Neuronal stem cell (in vitro differentiated cells): ENCODE data around the gene KIFAP3.

Source experiments
- DNase-seq: peaks from one replicate; pipeline ENCODE4 v3.0.0-alpha.2; 2013; ENCODE audit warnings: low spot score
- H2AFZ ChIP-seq: one replicate; pipeline ENCODE4 v1.6.1; 2013; ENCODE audit warnings: mild to moderate bottlenecking, low read length, inconsistent platforms
- H2AK5ac ChIP-seq: 2 replicates; pipeline ENCODE4 v1.6.1; 2013; ENCODE audit warnings: low read depth, mild to moderate bottlenecking, inconsistent platforms, low read length, moderate library complexity, mixed read lengths
- H2BK120ac ChIP-seq: 2 replicates; pipeline ENCODE4 v1.6.1; 2013; ENCODE audit warnings: low read depth, mild to moderate bottlenecking, inconsistent platforms, low read length, moderate library complexity, mixed read lengths
- H2BK12ac ChIP-seq: one replicate; pipeline ENCODE4 v1.6.1; 2013; ENCODE audit warnings: low read length, inconsistent platforms
- H2BK15ac ChIP-seq: 2 replicates; pipeline ENCODE4 v1.6.1; 2013; ENCODE audit warnings: mild to moderate bottlenecking, low read length, inconsistent platforms, mixed read lengths
- H2BK5ac ChIP-seq: one replicate; pipeline ENCODE4 v1.6.1; 2013; ENCODE audit warnings: inconsistent platforms, mild to moderate bottlenecking, low read length, moderate library complexity
- H3K14ac ChIP-seq: one replicate; pipeline ENCODE4 v1.6.1; 2013; ENCODE audit warnings: low read length, inconsistent platforms
- H3K18ac ChIP-seq: 2 replicates; pipeline ENCODE4 v1.6.1; 2013; ENCODE audit warnings: low read length, inconsistent platforms
- H3K23ac ChIP-seq: 2 replicates; pipeline ENCODE4 v1.6.1; 2013; ENCODE audit warnings: low read depth, mild to moderate bottlenecking, mixed read lengths, low read length, inconsistent platforms; ENCODE audit not compliant: poor library complexity
- H3K27ac ChIP-seq: replicated peaks from 3 replicates; pipeline ENCODE4 v1.5.1; 2013; ENCODE audit warnings: low read length, inconsistent platforms
- H3K27me3 ChIP-seq, 3 experiments: 2 replicates each; pipeline ENCODE4 v1.6.1; 2013; ENCODE audit warnings: low read length in 3 of 3, mild to moderate bottlenecking in 2 of 3, inconsistent platforms in 1 of 3, low read depth in 1 of 3, mixed read lengths in 1 of 3, moderate library complexity in 1 of 3; ENCODE audit not compliant: control insufficient read depth in 3 of 3, insufficient read depth in 3 of 3
- H3K36me3 ChIP-seq, 2 donors: replicated peaks in 1 of 2; 2 replicates each; pipeline ENCODE4 v1.6.1; 2013; ENCODE audit warnings: low read length in 2 of 2; ENCODE audit not compliant: control insufficient read depth in 2 of 2, insufficient read depth in 2 of 2
- H3K4ac ChIP-seq: 2 replicates; pipeline ENCODE4 v1.6.1; 2013; ENCODE audit warnings: inconsistent platforms, mild to moderate bottlenecking, low read length, moderate library complexity
- H3K4me1 ChIP-seq, 2 donors: 1 replicate in 1 of 2; 2 replicates in 1 of 2; pipeline ENCODE4 v1.6.1; 2013; ENCODE audit warnings: low read length in 2 of 2, low read depth in 1 of 2; ENCODE audit not compliant: control insufficient read depth in 2 of 2, insufficient read depth in 1 of 2
- H3K4me2 ChIP-seq: one replicate; pipeline ENCODE4 v1.6.1; 2013; ENCODE audit warnings: mild to moderate bottlenecking, low read length, inconsistent platforms; ENCODE audit not compliant: insufficient read depth, poor library complexity, severe bottlenecking
- H3K4me3 ChIP-seq, 2 donors: 2 replicates each; pipeline ENCODE4 v1.5.1; 2013; ENCODE audit warnings: low read length in 2 of 2, mild to moderate bottlenecking in 2 of 2, inconsistent platforms in 1 of 2, moderate library complexity in 1 of 2
- H3K79me1 ChIP-seq: one replicate; pipeline ENCODE4 v1.6.1; 2013; ENCODE audit warnings: low read depth, mild to moderate bottlenecking, inconsistent platforms, low read length, moderate library complexity
- H3K9ac ChIP-seq: one replicate; pipeline ENCODE4 v1.6.1; 2013; ENCODE audit warnings: mild to moderate bottlenecking, low read depth, low read length, inconsistent platforms; ENCODE audit not compliant: poor library complexity
- H3K9me3 ChIP-seq, 2 donors: replicated peaks in 1 of 2; 2 replicates each; pipeline versions ENCODE3 to v1.6.1; 2013; ENCODE audit warnings: low read length in 2 of 2, mild to moderate bottlenecking in 2 of 2, inconsistent platforms in 1 of 2, low read depth in 1 of 2, mixed read lengths in 1 of 2, moderate library complexity in 1 of 2; ENCODE audit not compliant: control insufficient read depth in 2 of 2, insufficient read depth in 1 of 2
- H4K8ac ChIP-seq: one replicate; pipeline ENCODE4 v1.6.1; 2013; ENCODE audit warnings: low read depth, mild to moderate bottlenecking, inconsistent platforms, low read length, moderate library complexity
- H4K91ac ChIP-seq: one replicate; pipeline ENCODE4 v1.6.1; 2013; ENCODE audit warnings: low read length, low read depth, mild to moderate bottlenecking, inconsistent platforms; ENCODE audit not compliant: poor library complexity
- WGBS, 2 donors: extraction: QIAGEN DNeasy Blood & Tissue Kit; methylation state at CpG; one replicate each; pipeline ENCODE4 v1.1.7; 2013; ENCODE audit warnings: missing lambda C conversion rate in 2 of 2, mixed read lengths in 1 of 2; ENCODE audit not compliant: insufficient read length in 2 of 2, insufficient replicate concordance in 1 of 2; ENCODE audit errors: extremely low coverage in 2 of 2; 5-methylcytosine and 5-hydroxymethylcytosine counted together

Gene KIFAP3

GRCh38 chr1:169914531-169914930, 160.0 kb downstream of the KIFAP3 start:
- WGBS, 2 donors: no CpG with 5 or more reads among the region's 3 CpGs
- Histone ChIP-seq H3K27ac (no peak overlapping the region), H3K36me3 (no peaks in the 10 kb centered on the region), H3K4me1 (no peaks in the 10 kb centered on the region), H3K14ac (no peak overlapping the region), H2AFZ (no peak overlapping the region), H3K9me3 (no peaks in the 10 kb centered on the region), H3K23ac (no peak overlapping the region), H2BK12ac (no peak overlapping the region), H2BK5ac (no peak overlapping the region), H3K9ac (no peak overlapping the region), H3K79me1 (no peaks in the 10 kb centered on the region), H4K91ac (no peak overlapping the region), H2BK120ac (no peak overlapping the region), H3K4ac (no peak overlapping the region), H3K27me3 (no peaks in the 10 kb centered on the region), H3K4me2 (no peak overlapping the region), H2AK5ac (no peak overlapping the region), H4K8ac (no peak overlapping the region), H2BK15ac (no peak overlapping the region), H3K4me3 (no peak overlapping the region), H3K18ac (no peak overlapping the region)
- no peak for DNase-seq

GRCh38 chr1:169909499-169909898, 165.0 kb downstream of the KIFAP3 start:
- no peak overlapping the region for H2BK120ac ChIP-seq
- H3K23ac ChIP-seq: no peak overlapping the region
- no CpG with 5 or more reads among the region's 16 CpGs for WGBS, 2 donors
- H3K27ac ChIP-seq: no peak overlapping the region
- no peaks in the 10 kb centered on the region for H3K36me3 ChIP-seq
- no peak overlapping the region for H3K18ac ChIP-seq
- H3K27me3 ChIP-seq: no peaks in the 10 kb centered on the region
- DNase-seq: no peak
- no peaks in the 10 kb centered on the region for H3K9me3 ChIP-seq
- no peak overlapping the region for H3K4me2 ChIP-seq
- no peak overlapping the region for H2AFZ ChIP-seq
- H3K4ac ChIP-seq: no peak overlapping the region
- H3K9ac ChIP-seq: no peak overlapping the region
- H3K4me1 ChIP-seq: no peaks in the 10 kb centered on the region
- no peak overlapping the region for H3K14ac ChIP-seq
- no peak overlapping the region for H4K91ac ChIP-seq
- H2BK15ac ChIP-seq: no peak overlapping the region
- no peak overlapping the region for H2BK12ac ChIP-seq
- H3K4me3 ChIP-seq: no peak overlapping the region
- no peak overlapping the region for H2BK5ac ChIP-seq
- no peak overlapping the region for H2AK5ac ChIP-seq
- H4K8ac ChIP-seq: no peak overlapping the region
- no peaks in the 10 kb centered on the region for H3K79me1 ChIP-seq

- H2BK12ac ChIP-seq: no peak overlapping the region
- H3K27me3 ChIP-seq: peaks cover 0 to 3% (median 0%) of the 10 kb centered on the region in 3 experiments
- no peaks in the 10 kb centered on the region for H3K4me1 ChIP-seq
- no peak overlapping the region for H3K18ac ChIP-seq
- H3K27ac ChIP-seq: no peak overlapping the region
- no peak overlapping the region for H3K4me2 ChIP-seq
- H4K8ac ChIP-seq: no peak overlapping the region
- H2AK5ac ChIP-seq: no peak overlapping the region
- H3K9me3 ChIP-seq: no peaks in the 10 kb centered on the region
- no peaks in the 10 kb centered on the region for H3K79me1 ChIP-seq
- no peak overlapping the region for H2AFZ ChIP-seq
- no peak overlapping the region for H4K91ac ChIP-seq
- no peak overlapping the region for H3K23ac ChIP-seq
- no peak overlapping the region for H3K4ac ChIP-seq
- no peak overlapping the region for H2BK5ac ChIP-seq
- no peak overlapping the region for H3K4me3 ChIP-seq
- no peaks in the 10 kb centered on the region for H3K36me3 ChIP-seq
- no peak overlapping the region for H3K9ac ChIP-seq
- no peak overlapping the region for H2BK15ac ChIP-seq
- no peak overlapping the region for H3K14ac ChIP-seq
- no peak overlapping the region for H2BK120ac ChIP-seq
- DNase-seq: no peak
Observed at GRCh38 chr1:169906938-169907337, 167.6 kb downstream of the KIFAP3 start.

- no peak overlapping the region for H2AK5ac ChIP-seq
- no peak overlapping the region for H3K4ac ChIP-seq
- no peak overlapping the region for H3K23ac ChIP-seq
- no peak overlapping the region for H3K4me2 ChIP-seq
- no peak overlapping the region for H2AFZ ChIP-seq
- no peak overlapping the region for H4K91ac ChIP-seq
- no peak overlapping the region for H2BK5ac ChIP-seq
- WGBS, 2 donors: no CpG with 5 or more reads among the region's 1 CpG
- H3K79me1 ChIP-seq: no peaks in the 10 kb centered on the region
- no peak overlapping the region for H3K9ac ChIP-seq
- no peaks in the 10 kb centered on the region for H3K4me1 ChIP-seq
- H3K27ac ChIP-seq: no peak overlapping the region
- H3K27me3 ChIP-seq: peaks cover 0 to 8% (median 0%) of the 10 kb centered on the region in 3 experiments
- no peak overlapping the region for H3K14ac ChIP-seq
- DNase-seq: no peak
- H3K18ac ChIP-seq: no peak overlapping the region
- no peaks in the 10 kb centered on the region for H3K9me3 ChIP-seq
- no peak overlapping the region for H2BK120ac ChIP-seq
- H3K4me3 ChIP-seq: no peak overlapping the region
- no peak overlapping the region for H2BK15ac ChIP-seq
- H4K8ac ChIP-seq: no peak overlapping the region
- H3K36me3 ChIP-seq: no peaks in the 10 kb centered on the region
- H2BK12ac ChIP-seq: no peak overlapping the region
Observed at GRCh38 chr1:169904834-169905233, 169.7 kb downstream of the KIFAP3 start.
